GM12891 (cell line): ENCODE data around the gene E2F3.

Experiments
- DNase-seq: peaks from one replicate; pipeline ENCODE4 v3.0.0; 2011; ENCODE audit warnings: low spot score; ENCODE audit not compliant: insufficient read length
- FAIRE-seq: peaks from 2 replicates; lab custom pipeline; 2011; peaks lifted over from hg19 to GRCh38; lab: Jason Lieb, UNC
- PAX5 ChIP-seq: IDR thresholded peaks from 2 replicates; pipeline ENCODE4 v1.6.1; 2011; ENCODE audit warnings: low read length, moderate library complexity, mild to moderate bottlenecking; ENCODE audit not compliant: insufficient read depth, severe bottlenecking
- POLR2A ChIP-seq: IDR thresholded peaks from 2 replicates; pipeline ENCODE4 v1.6.1; 2011; ENCODE audit warnings: low read depth, low read length, control low read depth
- POLR2AphosphoS5 ChIP-seq: IDR thresholded peaks from 2 replicates; pipeline ENCODE4 v1.6.1; 2011; ENCODE audit warnings: low read depth, low read length, control low read depth
- POU2F2 ChIP-seq: IDR thresholded peaks from 2 replicates; pipeline ENCODE4 v1.6.1; 2011; ENCODE audit warnings: low read depth, mild to moderate bottlenecking, control low read depth, low read length, moderate library complexity
- SPI1 ChIP-seq: IDR thresholded peaks from 2 replicates; pipeline ENCODE4 v1.6.1; 2011; ENCODE audit warnings: low read depth, low read length, control low read depth
- TAF1 ChIP-seq: IDR thresholded peaks from 2 replicates; pipeline ENCODE4 v1.6.1; 2011; ENCODE audit warnings: low read depth, low read length, control low read depth

Gene E2F3

GRCh38 chr6:20441921-20442320, 40.2 kb downstream of the E2F3 start:
- DNase-seq: no peak
- no peak for FAIRE-seq
- TF ChIP-seq PAX5: no peak

GRCh38 chr6:20444786-20445271, 43.1 kb downstream of the E2F3 start:
- no peak for FAIRE-seq
- no peak for DNase-seq

GRCh38 chr6:20447157-20447556, 45.5 kb downstream of the E2F3 start:
- no peak for FAIRE-seq

More at GRCh38 chr6:20444786-20445271, 43.1 kb downstream of the E2F3 start:
- TF ChIP-seq SPI1 (no peak), PAX5 (no peak), POLR2AphosphoS5 (no peak), POU2F2 (no peak), POLR2A (no peak), TAF1 (no peak)

GRCh38 chr6:20447581-20448132, 46.0 kb downstream of the E2F3 start:
- DNase-seq: no peak
- FAIRE-seq: no peak
- TF ChIP-seq SPI1 (no peak), POLR2AphosphoS5 (no peak), POLR2A (no peak), POU2F2 (no peak), PAX5 (no peak), TAF1 (no peak)

More at GRCh38 chr6:20447157-20447556, 45.5 kb downstream of the E2F3 start:
- no peak for DNase-seq
- TF ChIP-seq POLR2AphosphoS5 (no peak), POU2F2 (no peak), TAF1 (no peak), SPI1 (no peak), PAX5 (no peak), POLR2A (no peak)

- TF ChIP-seq PAX5 (no peak), TAF1 (no peak), POU2F2 (no peak), SPI1 (no peak), POLR2A (no peak), POLR2AphosphoS5 (no peak)
- no peak for FAIRE-seq
Measured at GRCh38 chr6:20448828-20449227, 47.1 kb downstream of the E2F3 start.

GRCh38 chr6:20454204-20454824, 52.6 kb downstream of the E2F3 start:
- no peak for TF ChIP-seq PAX5
- no peak for TF ChIP-seq POLR2A
- TF ChIP-seq TAF1: no peak
- no peak for TF ChIP-seq POU2F2
- no peak for TF ChIP-seq POLR2AphosphoS5
- TF ChIP-seq SPI1: no peak
- FAIRE-seq (no peak), DNase-seq (no peak)

More at GRCh38 chr6:20448828-20449227, 47.1 kb downstream of the E2F3 start:
- DNase-seq: no peak

DNA sequence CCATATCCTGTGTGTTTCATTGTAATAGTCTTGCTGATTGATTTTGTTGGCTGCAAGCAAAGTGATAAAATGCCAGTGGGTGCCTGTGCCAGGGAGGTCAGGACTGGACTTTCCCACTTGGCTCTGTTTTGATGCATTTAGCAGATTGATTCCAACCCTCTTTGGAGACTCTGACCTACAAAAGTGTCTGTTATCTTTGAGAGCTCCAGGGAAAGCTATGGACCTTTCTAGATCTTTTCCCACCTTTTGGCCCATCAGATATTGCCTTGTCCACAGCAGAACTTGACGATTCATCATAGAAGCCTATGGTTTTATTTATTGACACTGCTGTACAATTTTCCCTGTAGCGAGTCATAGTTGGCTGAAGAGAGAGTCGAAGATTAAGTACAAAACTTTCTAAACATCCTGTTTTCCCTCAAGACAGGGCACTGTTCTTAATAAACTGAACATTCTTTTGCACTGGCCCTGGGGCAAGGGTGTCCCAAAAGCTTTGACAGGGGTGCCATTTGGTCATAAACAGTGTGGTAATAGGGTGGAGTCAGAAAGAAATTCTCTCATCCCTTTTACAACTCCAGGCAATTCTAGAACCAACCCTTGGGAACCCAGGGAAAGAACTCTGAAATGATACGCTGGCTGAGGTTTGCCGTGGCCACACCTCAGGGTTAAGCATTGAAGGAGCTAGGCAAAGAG, 53.7 kb downstream of the E2F3 start:
- no peak for FAIRE-seq
- no peak for DNase-seq

DNA sequence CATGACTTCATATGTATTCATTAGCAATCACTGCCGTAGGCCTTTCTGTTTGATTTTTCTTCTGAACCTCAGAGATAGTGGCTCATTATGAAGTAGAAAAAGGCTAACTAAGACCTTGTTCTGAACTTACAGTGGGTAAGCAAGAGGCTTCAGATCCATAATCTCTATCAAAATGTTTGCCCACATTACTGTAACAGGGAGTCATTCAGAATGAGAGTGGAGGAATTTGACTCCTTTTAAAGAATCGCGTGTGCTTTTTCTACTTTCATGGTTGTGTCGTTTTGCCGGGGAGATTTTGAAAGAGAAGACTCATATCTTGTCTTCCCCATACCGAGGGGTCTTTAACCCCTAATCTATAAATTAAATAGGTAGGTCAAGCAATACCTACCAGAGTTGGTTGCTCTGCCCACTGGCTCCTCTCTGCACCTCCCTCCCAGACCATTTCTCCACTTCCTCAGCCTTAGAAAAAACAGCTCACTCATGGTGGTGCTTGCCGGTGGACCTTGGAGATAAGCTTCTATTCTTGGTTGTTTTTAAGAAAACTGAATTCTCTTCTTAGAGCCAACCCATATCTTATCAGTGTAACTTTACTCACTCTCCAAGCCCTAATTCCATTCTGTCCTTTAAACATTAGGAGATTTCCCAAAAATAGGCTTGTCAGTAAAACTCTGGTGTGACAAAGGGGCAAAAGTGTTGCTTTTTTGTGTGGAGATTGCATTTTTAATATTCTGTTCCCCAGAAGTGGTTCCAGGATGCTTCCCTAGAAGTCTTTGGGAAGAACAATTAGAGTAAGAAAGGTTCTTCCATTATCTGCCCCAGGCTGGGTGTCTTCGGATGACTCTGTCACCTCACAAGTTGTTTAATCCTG, 56.6 kb downstream of the E2F3 start:
- DNase-seq (no peak), FAIRE-seq (no peak)
- no peak for TF ChIP-seq PAX5
- TF ChIP-seq POLR2AphosphoS5: no peak
- TF ChIP-seq TAF1: no peak
- no peak for TF ChIP-seq POU2F2
- TF ChIP-seq POLR2A: no peak
- no peak for TF ChIP-seq SPI1

More for the DNA sequence above, 53.7 kb downstream of the E2F3 start:
- TF ChIP-seq SPI1 (no peak), POU2F2 (no peak), POLR2A (no peak), POLR2AphosphoS5 (no peak), TAF1 (no peak), PAX5 (no peak)

DNA sequence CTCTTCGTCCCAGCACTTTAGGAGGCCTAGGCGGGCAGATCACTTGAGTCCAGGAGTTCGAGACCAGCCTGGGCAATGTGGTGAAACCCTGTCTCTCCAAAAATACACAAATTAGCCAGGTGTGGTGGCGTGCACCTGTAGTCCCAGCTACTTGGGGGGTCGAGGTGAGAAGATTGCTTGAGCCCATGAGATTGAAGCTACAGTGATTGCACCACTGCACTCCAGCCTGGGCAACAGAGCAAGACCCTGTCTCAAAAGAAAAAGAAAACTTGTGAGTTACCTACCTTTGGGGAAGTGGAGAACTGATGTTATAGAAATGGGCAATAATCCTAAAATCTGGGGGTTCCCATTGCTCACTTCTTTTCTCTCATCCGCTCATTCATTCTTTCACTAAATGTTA, 58.0 kb downstream of the E2F3 start:
- FAIRE-seq: no peak
- no peak for DNase-seq
- no peak for TF ChIP-seq TAF1
- no peak for TF ChIP-seq POLR2AphosphoS5
- no peak for TF ChIP-seq POU2F2
- TF ChIP-seq POLR2A: no peak
- no peak for TF ChIP-seq SPI1
